H1 (cell line): ENCODE results near the gene GLCE. TPM values are rescaled to one million over a fixed set of nuclear protein-coding genes. Genes with fewer than 3 reads are reported as not detected.

ENCODE experiments used
- BCL11A ChIP-seq, 2 experiments: IDR thresholded peaks; one replicate each; pipeline ENCODE4 v1.6.1; 2011; ENCODE audit warnings: low read depth in 2 of 2, low read length in 2 of 2, mild to moderate bottlenecking in 2 of 2
- CBX8 ChIP-seq: fragments of 300-800, 300-1000 bp; sonication (generic); IDR thresholded peaks from 2 replicates; pipeline ENCODE4 v1.7.1; 2016; ENCODE audit warnings: low read depth, low read length, borderline replicate concordance
- EP300 ChIP-seq, 2 experiments: IDR thresholded peaks; 1 replicate in 1 of 2; 2 replicates in 1 of 2; pipeline ENCODE4 v1.6.1; 2011 to 2012; ENCODE audit warnings: low read depth in 2 of 2, low read length in 2 of 2, mild to moderate bottlenecking in 2 of 2, borderline replicate concordance in 1 of 2, inconsistent platforms in 1 of 2, moderate library complexity in 1 of 2
- FOSL1 ChIP-seq: IDR thresholded peaks from 2 replicates; pipeline ENCODE4 v1.6.1; 2011; ENCODE audit warnings: mild to moderate bottlenecking, low read depth, low read length, moderate library complexity; ENCODE audit not compliant: insufficient read depth
- GABPA ChIP-seq: IDR thresholded peaks from 2 replicates; pipeline ENCODE4 v1.6.1; 2011; ENCODE audit warnings: mild to moderate bottlenecking, low read length, moderate library complexity, borderline replicate concordance; ENCODE audit not compliant: insufficient read depth
- KDM5A ChIP-seq: fragments of 200-600 bp; IDR thresholded peaks from 2 replicates; pipeline ENCODE4 v1.7.1; 2012; ENCODE audit warnings: mild to moderate bottlenecking, low read length, inconsistent platforms, mixed read lengths
- RFX5 ChIP-seq: IDR thresholded peaks from 2 replicates; pipeline ENCODE4 v1.6.1; 2011; ENCODE audit warnings: low read depth, low read length, improper control_type of control experiment, borderline replicate concordance
- RXRA ChIP-seq: IDR thresholded peaks from 2 replicates; pipeline ENCODE4 v1.6.1; 2011; ENCODE audit warnings: low read depth, mild to moderate bottlenecking, low read length, moderate library complexity; ENCODE audit not compliant: insufficient read depth
- TCF12 ChIP-seq: IDR thresholded peaks from 2 replicates; pipeline ENCODE4 v1.6.1; 2011; ENCODE audit warnings: low read depth, mild to moderate bottlenecking, low read length
- polyA plus RNA-seq, 7 experiments: library from polyadenylated mRNA; depleted of rRNA in 3 of 7; stranded (reverse) in 5 of 7; unstranded in 2 of 7; fragments of >200 nt in 5 of 7; fragments of 200-250 nt in 2 of 7; gene quantifications; 1 replicate in 5 of 7; 2 replicates in 1 of 7; 4 replicates in 1 of 7; pipeline versions ENCODE4 v1.2.1 to v1.2.3, GENCODE V29; 2011 to 2013; ENCODE audit warnings: missing spikeins in 2 of 7, mixed read lengths in 2 of 7
- total RNA-seq: library from RNA; stranded (reverse); fragmentation: NEBNext Ultra II Directional; extraction: Animal tissue kit (Norgen Biotek cat#: 25700); gene quantifications from 2 replicates; pipeline ENCODE4 v1.2.1, GENCODE V29; 2021
- TF ChIP-seq, protein P1 (sequence below): fragments of 300-600 bp; sonication (generic); IDR thresholded peaks from 2 replicates; pipeline ENCODE4 v1.7.1; 2012; ENCODE audit warnings: low read length, moderate library complexity, mild to moderate bottlenecking, inconsistent platforms; ENCODE audit not compliant: insufficient replicate concordance

The GLCE gene
- total and polyA plus RNA-seq, 2 of the 8 experiments (the other 6 are each of a cell fraction or from before 2014, with no cell fraction given), result 17.1 to 22.7 TPM

DNA sequence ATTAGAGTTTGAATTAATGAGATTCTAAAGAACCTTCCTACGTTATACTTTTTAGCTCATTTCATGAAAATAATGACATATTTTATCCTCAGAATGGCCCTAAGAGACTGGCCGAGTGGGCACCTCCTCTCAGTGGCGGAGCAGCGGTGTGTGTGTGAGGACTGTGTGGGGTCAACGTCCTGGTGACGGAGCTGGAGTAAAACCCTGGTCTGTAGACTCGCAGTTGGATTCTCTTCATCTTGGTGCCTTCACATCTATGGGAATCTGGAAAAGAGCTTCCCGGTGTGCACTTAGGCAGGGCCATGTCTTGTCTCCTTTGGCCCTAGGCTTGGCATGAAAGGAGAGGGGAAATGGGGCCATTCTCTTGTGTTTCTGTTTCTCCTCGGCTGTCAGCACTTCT is 116.9 kb downstream of the GLCE start (continued):
- TF ChIP-seq, protein P1, sequence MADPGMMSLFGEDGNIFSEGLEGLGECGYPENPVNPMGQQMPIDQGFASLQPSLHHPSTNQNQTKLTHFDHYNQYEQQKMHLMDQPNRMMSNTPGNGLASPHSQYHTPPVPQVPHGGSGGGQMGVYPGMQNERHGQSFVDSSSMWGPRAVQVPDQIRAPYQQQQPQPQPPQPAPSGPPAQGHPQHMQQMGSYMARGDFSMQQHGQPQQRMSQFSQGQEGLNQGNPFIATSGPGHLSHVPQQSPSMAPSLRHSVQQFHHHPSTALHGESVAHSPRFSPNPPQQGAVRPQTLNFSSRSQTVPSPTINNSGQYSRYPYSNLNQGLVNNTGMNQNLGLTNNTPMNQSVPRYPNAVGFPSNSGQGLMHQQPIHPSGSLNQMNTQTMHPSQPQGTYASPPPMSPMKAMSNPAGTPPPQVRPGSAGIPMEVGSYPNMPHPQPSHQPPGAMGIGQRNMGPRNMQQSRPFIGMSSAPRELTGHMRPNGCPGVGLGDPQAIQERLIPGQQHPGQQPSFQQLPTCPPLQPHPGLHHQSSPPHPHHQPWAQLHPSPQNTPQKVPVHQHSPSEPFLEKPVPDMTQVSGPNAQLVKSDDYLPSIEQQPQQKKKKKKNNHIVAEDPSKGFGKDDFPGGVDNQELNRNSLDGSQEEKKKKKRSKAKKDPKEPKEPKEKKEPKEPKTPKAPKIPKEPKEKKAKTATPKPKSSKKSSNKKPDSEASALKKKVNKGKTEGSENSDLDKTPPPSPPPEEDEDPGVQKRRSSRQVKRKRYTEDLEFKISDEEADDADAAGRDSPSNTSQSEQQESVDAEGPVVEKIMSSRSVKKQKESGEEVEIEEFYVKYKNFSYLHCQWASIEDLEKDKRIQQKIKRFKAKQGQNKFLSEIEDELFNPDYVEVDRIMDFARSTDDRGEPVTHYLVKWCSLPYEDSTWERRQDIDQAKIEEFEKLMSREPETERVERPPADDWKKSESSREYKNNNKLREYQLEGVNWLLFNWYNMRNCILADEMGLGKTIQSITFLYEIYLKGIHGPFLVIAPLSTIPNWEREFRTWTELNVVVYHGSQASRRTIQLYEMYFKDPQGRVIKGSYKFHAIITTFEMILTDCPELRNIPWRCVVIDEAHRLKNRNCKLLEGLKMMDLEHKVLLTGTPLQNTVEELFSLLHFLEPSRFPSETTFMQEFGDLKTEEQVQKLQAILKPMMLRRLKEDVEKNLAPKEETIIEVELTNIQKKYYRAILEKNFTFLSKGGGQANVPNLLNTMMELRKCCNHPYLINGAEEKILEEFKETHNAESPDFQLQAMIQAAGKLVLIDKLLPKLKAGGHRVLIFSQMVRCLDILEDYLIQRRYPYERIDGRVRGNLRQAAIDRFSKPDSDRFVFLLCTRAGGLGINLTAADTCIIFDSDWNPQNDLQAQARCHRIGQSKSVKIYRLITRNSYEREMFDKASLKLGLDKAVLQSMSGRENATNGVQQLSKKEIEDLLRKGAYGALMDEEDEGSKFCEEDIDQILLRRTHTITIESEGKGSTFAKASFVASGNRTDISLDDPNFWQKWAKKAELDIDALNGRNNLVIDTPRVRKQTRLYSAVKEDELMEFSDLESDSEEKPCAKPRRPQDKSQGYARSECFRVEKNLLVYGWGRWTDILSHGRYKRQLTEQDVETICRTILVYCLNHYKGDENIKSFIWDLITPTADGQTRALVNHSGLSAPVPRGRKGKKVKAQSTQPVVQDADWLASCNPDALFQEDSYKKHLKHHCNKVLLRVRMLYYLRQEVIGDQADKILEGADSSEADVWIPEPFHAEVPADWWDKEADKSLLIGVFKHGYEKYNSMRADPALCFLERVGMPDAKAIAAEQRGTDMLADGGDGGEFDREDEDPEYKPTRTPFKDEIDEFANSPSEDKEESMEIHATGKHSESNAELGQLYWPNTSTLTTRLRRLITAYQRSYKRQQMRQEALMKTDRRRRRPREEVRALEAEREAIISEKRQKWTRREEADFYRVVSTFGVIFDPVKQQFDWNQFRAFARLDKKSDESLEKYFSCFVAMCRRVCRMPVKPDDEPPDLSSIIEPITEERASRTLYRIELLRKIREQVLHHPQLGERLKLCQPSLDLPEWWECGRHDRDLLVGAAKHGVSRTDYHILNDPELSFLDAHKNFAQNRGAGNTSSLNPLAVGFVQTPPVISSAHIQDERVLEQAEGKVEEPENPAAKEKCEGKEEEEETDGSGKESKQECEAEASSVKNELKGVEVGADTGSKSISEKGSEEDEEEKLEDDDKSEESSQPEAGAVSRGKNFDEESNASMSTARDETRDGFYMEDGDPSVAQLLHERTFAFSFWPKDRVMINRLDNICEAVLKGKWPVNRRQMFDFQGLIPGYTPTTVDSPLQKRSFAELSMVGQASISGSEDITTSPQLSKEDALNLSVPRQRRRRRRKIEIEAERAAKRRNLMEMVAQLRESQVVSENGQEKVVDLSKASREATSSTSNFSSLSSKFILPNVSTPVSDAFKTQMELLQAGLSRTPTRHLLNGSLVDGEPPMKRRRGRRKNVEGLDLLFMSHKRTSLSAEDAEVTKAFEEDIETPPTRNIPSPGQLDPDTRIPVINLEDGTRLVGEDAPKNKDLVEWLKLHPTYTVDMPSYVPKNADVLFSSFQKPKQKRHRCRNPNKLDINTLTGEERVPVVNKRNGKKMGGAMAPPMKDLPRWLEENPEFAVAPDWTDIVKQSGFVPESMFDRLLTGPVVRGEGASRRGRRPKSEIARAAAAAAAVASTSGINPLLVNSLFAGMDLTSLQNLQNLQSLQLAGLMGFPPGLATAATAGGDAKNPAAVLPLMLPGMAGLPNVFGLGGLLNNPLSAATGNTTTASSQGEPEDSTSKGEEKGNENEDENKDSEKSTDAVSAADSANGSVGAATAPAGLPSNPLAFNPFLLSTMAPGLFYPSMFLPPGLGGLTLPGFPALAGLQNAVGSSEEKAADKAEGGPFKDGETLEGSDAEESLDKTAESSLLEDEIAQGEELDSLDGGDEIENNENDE, result no peak
- no peak for TF ChIP-seq KDM5A
- TF ChIP-seq GABPA, result no peak
- no peak for TF ChIP-seq CBX8
- TF ChIP-seq TCF12, result no peak
- TF ChIP-seq FOSL1, result no peak
- no peak for TF ChIP-seq EP300 (IDR thresholded peaks at IDR 0.05; ENCODE audit: borderline replicate concordance in 1 of 2, low read depth in 2 of 2, low read length in 2 of 2)
- no peak for TF ChIP-seq BCL11A (IDR thresholded peaks at IDR 0.05; ENCODE audit: low read depth in 2 of 2, low read length in 2 of 2)
- no peak for TF ChIP-seq RFX5
- TF ChIP-seq RXRA, result no peak
